ENCODE measurements around the gene IL10RA. TPM values are rescaled to one million over a fixed set of nuclear protein-coding genes. Genes with fewer than 3 reads are reported as not detected.

The IL10RA gene
- total and polyA plus RNA-seq, 4 donors, result 2.3 to 11.6 (median 9.2) TPM

DNA sequence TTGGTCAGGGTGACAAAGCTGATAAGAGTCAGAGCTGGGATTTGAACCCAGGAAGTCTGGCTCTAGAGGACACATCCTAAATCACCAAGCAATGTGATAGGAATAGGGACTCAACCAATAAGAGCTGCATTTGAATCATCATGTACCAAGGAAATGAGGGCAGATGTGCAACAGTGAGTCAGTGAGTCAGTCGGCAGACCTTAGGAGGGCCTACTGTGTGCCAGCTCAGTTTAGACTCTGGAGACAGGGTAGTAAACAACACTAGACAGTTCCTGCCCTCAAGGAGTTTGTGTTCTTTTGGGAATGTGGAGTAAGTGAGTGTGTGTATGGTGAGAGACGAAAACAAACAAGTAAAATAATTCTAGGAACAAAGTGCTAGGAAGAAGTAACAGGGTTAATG, 11.2 kb downstream of the IL10RA start:
- no peak for TF ChIP-seq EGR1 (IDR thresholded peaks at IDR 0.05; ENCODE audit: low read depth in 2 of 2)
- no peak for TF ChIP-seq GABPA (IDR thresholded peaks at IDR 0.05 in 1 of 2, conservative IDR thresholded peaks at IDR 0.05 in 1 of 2)
- no peak for TF ChIP-seq TAF1 (conservative IDR thresholded peaks at IDR 0.05)
- TF ChIP-seq, protein P1, sequence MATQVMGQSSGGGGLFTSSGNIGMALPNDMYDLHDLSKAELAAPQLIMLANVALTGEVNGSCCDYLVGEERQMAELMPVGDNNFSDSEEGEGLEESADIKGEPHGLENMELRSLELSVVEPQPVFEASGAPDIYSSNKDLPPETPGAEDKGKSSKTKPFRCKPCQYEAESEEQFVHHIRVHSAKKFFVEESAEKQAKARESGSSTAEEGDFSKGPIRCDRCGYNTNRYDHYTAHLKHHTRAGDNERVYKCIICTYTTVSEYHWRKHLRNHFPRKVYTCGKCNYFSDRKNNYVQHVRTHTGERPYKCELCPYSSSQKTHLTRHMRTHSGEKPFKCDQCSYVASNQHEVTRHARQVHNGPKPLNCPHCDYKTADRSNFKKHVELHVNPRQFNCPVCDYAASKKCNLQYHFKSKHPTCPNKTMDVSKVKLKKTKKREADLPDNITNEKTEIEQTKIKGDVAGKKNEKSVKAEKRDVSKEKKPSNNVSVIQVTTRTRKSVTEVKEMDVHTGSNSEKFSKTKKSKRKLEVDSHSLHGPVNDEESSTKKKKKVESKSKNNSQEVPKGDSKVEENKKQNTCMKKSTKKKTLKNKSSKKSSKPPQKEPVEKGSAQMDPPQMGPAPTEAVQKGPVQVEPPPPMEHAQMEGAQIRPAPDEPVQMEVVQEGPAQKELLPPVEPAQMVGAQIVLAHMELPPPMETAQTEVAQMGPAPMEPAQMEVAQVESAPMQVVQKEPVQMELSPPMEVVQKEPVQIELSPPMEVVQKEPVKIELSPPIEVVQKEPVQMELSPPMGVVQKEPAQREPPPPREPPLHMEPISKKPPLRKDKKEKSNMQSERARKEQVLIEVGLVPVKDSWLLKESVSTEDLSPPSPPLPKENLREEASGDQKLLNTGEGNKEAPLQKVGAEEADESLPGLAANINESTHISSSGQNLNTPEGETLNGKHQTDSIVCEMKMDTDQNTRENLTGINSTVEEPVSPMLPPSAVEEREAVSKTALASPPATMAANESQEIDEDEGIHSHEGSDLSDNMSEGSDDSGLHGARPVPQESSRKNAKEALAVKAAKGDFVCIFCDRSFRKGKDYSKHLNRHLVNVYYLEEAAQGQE (IDR thresholded peaks at IDR 0.05), result no peak
- no peak for TF ChIP-seq RAD21 (IDR thresholded peaks at IDR 0.05)
- TF ChIP-seq RXRA (IDR thresholded peaks at IDR 0.05), result no peak
- no peak overlapping the region for H3K9ac ChIP-seq (ENCODE audit: low read depth in 1 of 2, low read length in 2 of 2)
- H3K4me3 ChIP-seq (ENCODE audit: low read depth in 1 of 3, low read length in 3 of 3), result no peak overlapping the region
- H3K27me3 ChIP-seq (ENCODE audit: control insufficient read depth in 4 of 4, insufficient read depth in 4 of 4, low read length in 3 of 4), result no peaks in the 10 kb centered on the region
- DNase-seq (ENCODE audit: low spot score), result no peak
- 95% methylated on average over 2 of the region's 2 CpGs for WGBS
- peaks cover 0 to 3% (median 0%) of the 10 kb centered on the region in 4 donors for H3K4me1 ChIP-seq (ENCODE audit: control insufficient read depth in 4 of 4, insufficient read depth in 4 of 4, low read length in 3 of 4)
- no peak overlapping the region for H3K27ac ChIP-seq (ENCODE audit: low read depth in 1 of 2, low read length in 2 of 2)
- no peaks in the 10 kb centered on the region for H3K9me3 ChIP-seq (ENCODE audit: control insufficient read depth in 4 of 4, low read length in 3 of 4)
- H3K36me3 ChIP-seq (ENCODE audit: control insufficient read depth in 4 of 4, insufficient read depth in 3 of 4, low read depth in 1 of 4, low read length in 3 of 4), result no peaks in the 10 kb centered on the region

- Histone ChIP-seq H3K4me3 (ENCODE audit: low read depth in 1 of 3, low read length in 3 of 3) (no peak overlapping the region), H3K4me1 (ENCODE audit: control insufficient read depth in 4 of 4, insufficient read depth in 4 of 4, low read length in 3 of 4) (no peaks in the 10 kb centered on the region), H3K27ac (ENCODE audit: low read depth in 1 of 2, low read length in 2 of 2) (no peak overlapping the region), H3K9ac (ENCODE audit: low read depth in 1 of 2, low read length in 2 of 2) (no peak overlapping the region), H3K27me3 (ENCODE audit: control insufficient read depth in 4 of 4, insufficient read depth in 4 of 4, low read length in 3 of 4) (no peaks in the 10 kb centered on the region), H3K9me3 (ENCODE audit: control insufficient read depth in 4 of 4, low read length in 3 of 4) (no peaks in the 10 kb centered on the region), H3K36me3 (ENCODE audit: control insufficient read depth in 4 of 4, insufficient read depth in 3 of 4, low read depth in 1 of 4, low read length in 3 of 4) (no peaks in the 10 kb centered on the region)
- TF ChIP-seq TAF1 (conservative IDR thresholded peaks at IDR 0.05) (no peak), CTCF (IDR thresholded peaks at IDR 0.05; ENCODE audit: low read depth, low read length, missing input control) (no peak), HNF4G (IDR thresholded peaks at IDR 0.05) (no peak), FOXA2 (IDR thresholded peaks at IDR 0.05) (no peak), SP1 (IDR thresholded peaks at IDR 0.05) (no peak), NR2F2 (IDR thresholded peaks at IDR 0.05) (no peak), FOXA1 (IDR thresholded peaks at IDR 0.05) (no peak), RXRA (IDR thresholded peaks at IDR 0.05) (no peak), YY1 (IDR thresholded peaks at IDR 0.05) (no peak), RAD21 (IDR thresholded peaks at IDR 0.05) (no peak), HNF4A (conservative IDR thresholded peaks at IDR 0.05) (no peak), GABPA (IDR thresholded peaks at IDR 0.05 in 1 of 2, conservative IDR thresholded peaks at IDR 0.05 in 1 of 2) (no peak), EGR1 (IDR thresholded peaks at IDR 0.05; ENCODE audit: low read depth in 2 of 2) (no peak), JUND (IDR thresholded peaks at IDR 0.05) (no peak)
- TF ChIP-seq, protein P1 (IDR thresholded peaks at IDR 0.05), result no peak
- TF ChIP-seq, protein P2, sequence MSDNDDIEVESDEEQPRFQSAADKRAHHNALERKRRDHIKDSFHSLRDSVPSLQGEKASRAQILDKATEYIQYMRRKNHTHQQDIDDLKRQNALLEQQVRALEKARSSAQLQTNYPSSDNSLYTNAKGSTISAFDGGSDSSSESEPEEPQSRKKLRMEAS (IDR thresholded peaks at IDR 0.05), result no peak
- TF ChIP-seq, protein P3, sequence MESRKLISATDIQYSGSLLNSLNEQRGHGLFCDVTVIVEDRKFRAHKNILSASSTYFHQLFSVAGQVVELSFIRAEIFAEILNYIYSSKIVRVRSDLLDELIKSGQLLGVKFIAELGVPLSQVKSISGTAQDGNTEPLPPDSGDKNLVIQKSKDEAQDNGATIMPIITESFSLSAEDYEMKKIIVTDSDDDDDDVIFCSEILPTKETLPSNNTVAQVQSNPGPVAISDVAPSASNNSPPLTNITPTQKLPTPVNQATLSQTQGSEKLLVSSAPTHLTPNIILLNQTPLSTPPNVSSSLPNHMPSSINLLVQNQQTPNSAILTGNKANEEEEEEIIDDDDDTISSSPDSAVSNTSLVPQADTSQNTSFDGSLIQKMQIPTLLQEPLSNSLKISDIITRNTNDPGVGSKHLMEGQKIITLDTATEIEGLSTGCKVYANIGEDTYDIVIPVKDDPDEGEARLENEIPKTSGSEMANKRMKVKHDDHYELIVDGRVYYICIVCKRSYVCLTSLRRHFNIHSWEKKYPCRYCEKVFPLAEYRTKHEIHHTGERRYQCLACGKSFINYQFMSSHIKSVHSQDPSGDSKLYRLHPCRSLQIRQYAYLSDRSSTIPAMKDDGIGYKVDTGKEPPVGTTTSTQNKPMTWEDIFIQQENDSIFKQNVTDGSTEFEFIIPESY (IDR thresholded peaks at IDR 0.05), result no peak
- TF ChIP-seq, protein P4, sequence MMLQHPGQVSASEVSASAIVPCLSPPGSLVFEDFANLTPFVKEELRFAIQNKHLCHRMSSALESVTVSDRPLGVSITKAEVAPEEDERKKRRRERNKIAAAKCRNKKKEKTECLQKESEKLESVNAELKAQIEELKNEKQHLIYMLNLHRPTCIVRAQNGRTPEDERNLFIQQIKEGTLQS (IDR thresholded peaks at IDR 0.05), result no peak
- DNase-seq (ENCODE audit: low spot score), result no peak
- WGBS, result 93% methylated on average over 9 of the region's 9 CpGs
Measured at GRCh38 chr11:117997823-117998579, 11.8 kb downstream of the IL10RA start.

All from liver (tissue), 9 donors.